ENCODE measurements around the gene GPHB5. TPM values are rescaled to one million over a fixed set of nuclear protein-coding genes. Genes with fewer than 3 reads are reported as not detected.

The GPHB5 gene
- total RNA-seq, 1 experiment from 2014 or later: not detected

GRCh38 chr14:63326840-63327239 lies 8.1 kb upstream of the GPHB5 start:
- no TSS peak for BruUV-seq (replicated peaks)
- Histone ChIP-seq H3K4me1 (ENCODE audit: control insufficient read depth, insufficient read depth, low read length) (no peaks in the 10 kb centered on the region), H3K36me3 (ENCODE audit: control insufficient read depth, insufficient read depth, low read length) (no peaks in the 10 kb centered on the region), H3K9me3 (ENCODE audit: control insufficient read depth, insufficient read depth, low read depth, low read length) (no peaks in the 10 kb centered on the region), H3K27me3 (ENCODE audit: control insufficient read depth, insufficient read depth, low read length) (no peaks in the 10 kb centered on the region), H3K27ac (ENCODE audit: low read length) (no peak overlapping the region), H3K4me3 (ENCODE audit: low read depth in 2 of 2, low read length in 2 of 2) (no peak overlapping the region)
- ChIA-PET POLR2A (no interaction called here), CTCF (no interaction called here)
- no peak for TF ChIP-seq SIN3A (IDR thresholded peaks at IDR 0.05; ENCODE audit: borderline replicate concordance, insufficient read depth, low read depth, low read length)
- no peak for TF ChIP-seq POLR2AphosphoS5 (IDR thresholded peaks at IDR 0.05; ENCODE audit: low read depth, low read length)
- TF ChIP-seq, protein P1, sequence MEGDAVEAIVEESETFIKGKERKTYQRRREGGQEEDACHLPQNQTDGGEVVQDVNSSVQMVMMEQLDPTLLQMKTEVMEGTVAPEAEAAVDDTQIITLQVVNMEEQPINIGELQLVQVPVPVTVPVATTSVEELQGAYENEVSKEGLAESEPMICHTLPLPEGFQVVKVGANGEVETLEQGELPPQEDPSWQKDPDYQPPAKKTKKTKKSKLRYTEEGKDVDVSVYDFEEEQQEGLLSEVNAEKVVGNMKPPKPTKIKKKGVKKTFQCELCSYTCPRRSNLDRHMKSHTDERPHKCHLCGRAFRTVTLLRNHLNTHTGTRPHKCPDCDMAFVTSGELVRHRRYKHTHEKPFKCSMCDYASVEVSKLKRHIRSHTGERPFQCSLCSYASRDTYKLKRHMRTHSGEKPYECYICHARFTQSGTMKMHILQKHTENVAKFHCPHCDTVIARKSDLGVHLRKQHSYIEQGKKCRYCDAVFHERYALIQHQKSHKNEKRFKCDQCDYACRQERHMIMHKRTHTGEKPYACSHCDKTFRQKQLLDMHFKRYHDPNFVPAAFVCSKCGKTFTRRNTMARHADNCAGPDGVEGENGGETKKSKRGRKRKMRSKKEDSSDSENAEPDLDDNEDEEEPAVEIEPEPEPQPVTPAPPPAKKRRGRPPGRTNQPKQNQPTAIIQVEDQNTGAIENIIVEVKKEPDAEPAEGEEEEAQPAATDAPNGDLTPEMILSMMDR (IDR thresholded peaks at IDR 0.05): no peak
- TF ChIP-seq, protein P2, sequence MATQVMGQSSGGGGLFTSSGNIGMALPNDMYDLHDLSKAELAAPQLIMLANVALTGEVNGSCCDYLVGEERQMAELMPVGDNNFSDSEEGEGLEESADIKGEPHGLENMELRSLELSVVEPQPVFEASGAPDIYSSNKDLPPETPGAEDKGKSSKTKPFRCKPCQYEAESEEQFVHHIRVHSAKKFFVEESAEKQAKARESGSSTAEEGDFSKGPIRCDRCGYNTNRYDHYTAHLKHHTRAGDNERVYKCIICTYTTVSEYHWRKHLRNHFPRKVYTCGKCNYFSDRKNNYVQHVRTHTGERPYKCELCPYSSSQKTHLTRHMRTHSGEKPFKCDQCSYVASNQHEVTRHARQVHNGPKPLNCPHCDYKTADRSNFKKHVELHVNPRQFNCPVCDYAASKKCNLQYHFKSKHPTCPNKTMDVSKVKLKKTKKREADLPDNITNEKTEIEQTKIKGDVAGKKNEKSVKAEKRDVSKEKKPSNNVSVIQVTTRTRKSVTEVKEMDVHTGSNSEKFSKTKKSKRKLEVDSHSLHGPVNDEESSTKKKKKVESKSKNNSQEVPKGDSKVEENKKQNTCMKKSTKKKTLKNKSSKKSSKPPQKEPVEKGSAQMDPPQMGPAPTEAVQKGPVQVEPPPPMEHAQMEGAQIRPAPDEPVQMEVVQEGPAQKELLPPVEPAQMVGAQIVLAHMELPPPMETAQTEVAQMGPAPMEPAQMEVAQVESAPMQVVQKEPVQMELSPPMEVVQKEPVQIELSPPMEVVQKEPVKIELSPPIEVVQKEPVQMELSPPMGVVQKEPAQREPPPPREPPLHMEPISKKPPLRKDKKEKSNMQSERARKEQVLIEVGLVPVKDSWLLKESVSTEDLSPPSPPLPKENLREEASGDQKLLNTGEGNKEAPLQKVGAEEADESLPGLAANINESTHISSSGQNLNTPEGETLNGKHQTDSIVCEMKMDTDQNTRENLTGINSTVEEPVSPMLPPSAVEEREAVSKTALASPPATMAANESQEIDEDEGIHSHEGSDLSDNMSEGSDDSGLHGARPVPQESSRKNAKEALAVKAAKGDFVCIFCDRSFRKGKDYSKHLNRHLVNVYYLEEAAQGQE (IDR thresholded peaks at IDR 0.05; ENCODE audit: insufficient read depth in 1 of 2, low read depth in 2 of 2, low read length in 1 of 2): no peak
- TF ChIP-seq TCF7L2 (IDR thresholded peaks at IDR 0.05; ENCODE audit: low read depth, low read length): no peak
- ATAC-seq (no peak), DNase-seq (ENCODE audit: low read depth, low spot score) (no peak)
- in situ Hi-C loops (cut with HindIII; ENCODE audit: low pct_unique_long_range_greater_than_20kb, low sequenced_read_pairs): no loop called here
- intact Hi-C loops (cut with micrococcal nuclease; ENCODE audit: unreplicated experiment): no loop called here

- H3K4me1 ChIP-seq (ENCODE audit: control insufficient read depth, insufficient read depth, low read length): no peaks in the 10 kb centered on the region
- POLR2A ChIA-PET: no interaction called here
- H3K36me3 ChIP-seq (ENCODE audit: control insufficient read depth, insufficient read depth, low read length): no peaks in the 10 kb centered on the region
- no peak overlapping the region for H3K4me3 ChIP-seq (ENCODE audit: low read depth in 2 of 2, low read length in 2 of 2)
- H3K27ac ChIP-seq (ENCODE audit: low read length): no peak overlapping the region
- CTCF ChIA-PET: no interaction called here
- H3K27me3 ChIP-seq (ENCODE audit: control insufficient read depth, insufficient read depth, low read length): no peaks in the 10 kb centered on the region
- TF ChIP-seq, protein P1 (IDR thresholded peaks at IDR 0.05): no peak
- TF ChIP-seq, protein P2 (IDR thresholded peaks at IDR 0.05; ENCODE audit: insufficient read depth in 1 of 2, low read depth in 2 of 2, low read length in 1 of 2): no peak
- TF ChIP-seq POLR2AphosphoS5 (IDR thresholded peaks at IDR 0.05; ENCODE audit: low read depth, low read length): no peak
- TF ChIP-seq SIN3A (IDR thresholded peaks at IDR 0.05; ENCODE audit: borderline replicate concordance, insufficient read depth, low read depth, low read length): no peak
- no peak for TF ChIP-seq TCF7L2 (IDR thresholded peaks at IDR 0.05; ENCODE audit: low read depth, low read length)
- BruUV-seq (replicated peaks): no TSS peak
- intact Hi-C loops (cut with micrococcal nuclease; ENCODE audit: unreplicated experiment) (no loop called here), in situ Hi-C loops (cut with HindIII; ENCODE audit: low pct_unique_long_range_greater_than_20kb, low sequenced_read_pairs) (no loop called here)
- no peak for ATAC-seq
- DNase-seq (ENCODE audit: low read depth, low spot score): no peak
- no peaks in the 10 kb centered on the region for H3K9me3 ChIP-seq (ENCODE audit: control insufficient read depth, insufficient read depth, low read depth, low read length)
Observed at GRCh38 chr14:63322897-63323573, 4.3 kb upstream of the GPHB5 start.

Measured in Panc1 (cell line).